ENCODE measurements around the gene SLC27A6. TPM values are rescaled to one million over a fixed set of nuclear protein-coding genes. Genes with fewer than 3 reads are reported as not detected.
"Not testable (repeated sequence)": the region's sequence is repeated elsewhere in the genome, so short reads cannot be mapped to it uniquely, and the experiment has no call there.

The SLC27A6 gene, protein sequence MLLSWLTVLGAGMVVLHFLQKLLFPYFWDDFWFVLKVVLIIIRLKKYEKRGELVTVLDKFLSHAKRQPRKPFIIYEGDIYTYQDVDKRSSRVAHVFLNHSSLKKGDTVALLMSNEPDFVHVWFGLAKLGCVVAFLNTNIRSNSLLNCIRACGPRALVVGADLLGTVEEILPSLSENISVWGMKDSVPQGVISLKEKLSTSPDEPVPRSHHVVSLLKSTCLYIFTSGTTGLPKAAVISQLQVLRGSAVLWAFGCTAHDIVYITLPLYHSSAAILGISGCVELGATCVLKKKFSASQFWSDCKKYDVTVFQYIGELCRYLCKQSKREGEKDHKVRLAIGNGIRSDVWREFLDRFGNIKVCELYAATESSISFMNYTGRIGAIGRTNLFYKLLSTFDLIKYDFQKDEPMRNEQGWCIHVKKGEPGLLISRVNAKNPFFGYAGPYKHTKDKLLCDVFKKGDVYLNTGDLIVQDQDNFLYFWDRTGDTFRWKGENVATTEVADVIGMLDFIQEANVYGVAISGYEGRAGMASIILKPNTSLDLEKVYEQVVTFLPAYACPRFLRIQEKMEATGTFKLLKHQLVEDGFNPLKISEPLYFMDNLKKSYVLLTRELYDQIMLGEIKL
- polyA plus RNA-seq (ENCODE audit: insufficient read length in 3 of 3) = 1 to 10 TPM; 1.2 to 1.7 (median 1.6) TPM
- long read RNA-seq, donor 1 = 0 reads
- long read RNA-seq, donor 2, partial matches to known transcripts = 0 of 1 reads
- long read RNA-seq, donor 2, other reads (novel, unspliced or antisense) = 0 of 1 reads
- long read RNA-seq, donor 3 = 0 reads
- long read RNA-seq, donor 4 = 0 reads
- long read RNA-seq, donor 5 = 0 reads
- long read RNA-seq, donor 6 = 0 reads
- long read RNA-seq, donor 7 = 0 reads
- long read RNA-seq, donor 8 = 0 reads
- long read RNA-seq, donor 9 = 0 reads
- long read RNA-seq, donor 10 = 0 reads
- long read RNA-seq, donor 11 = 0 reads
- long read RNA-seq, donor 12 = 0 reads
- long read RNA-seq, donor 13 = 0 reads
- long read RNA-seq, donor 14 = 0 reads
- long read RNA-seq, donor 15 = 0 reads
- long read RNA-seq, donor 16 = 0 reads

DNA sequence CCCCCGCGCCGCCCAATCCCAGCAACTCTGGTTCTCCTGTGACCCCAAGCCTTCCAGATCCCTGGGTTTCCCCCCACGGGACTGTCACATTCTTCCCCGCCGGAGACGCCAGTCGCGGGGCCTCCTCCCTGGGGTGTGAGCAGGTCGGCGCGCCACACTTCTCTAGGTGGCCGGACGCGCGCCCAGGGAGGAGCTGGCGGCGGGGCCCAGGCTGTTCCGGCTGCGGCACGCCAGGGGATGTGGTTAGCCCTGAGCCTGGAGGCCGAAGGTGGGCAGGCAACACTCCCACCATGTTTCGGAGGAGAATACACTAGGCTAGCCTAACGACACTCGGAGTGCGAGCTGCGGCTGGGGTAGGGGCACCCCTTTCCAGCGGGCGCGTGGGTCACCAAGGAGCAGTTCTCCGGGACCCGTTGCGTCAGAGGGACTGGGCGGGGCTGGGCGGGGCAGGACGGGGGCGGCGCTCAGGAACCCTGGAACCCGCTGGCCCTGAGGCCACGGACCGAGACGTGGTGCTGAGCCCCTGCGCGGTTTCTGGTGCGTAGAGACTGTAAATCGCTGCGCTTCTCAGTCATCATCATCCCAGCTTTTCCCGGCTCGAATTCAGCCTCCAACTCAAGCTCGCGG, at the start of gene SLC27A6:
TSS of gene SLC27A6 (plus strand) at position 478 of the 627 bp plus-strand sequence. CDS start 650 bp downstream, outside the sequence.
- no peak for DNase-seq

DNA sequence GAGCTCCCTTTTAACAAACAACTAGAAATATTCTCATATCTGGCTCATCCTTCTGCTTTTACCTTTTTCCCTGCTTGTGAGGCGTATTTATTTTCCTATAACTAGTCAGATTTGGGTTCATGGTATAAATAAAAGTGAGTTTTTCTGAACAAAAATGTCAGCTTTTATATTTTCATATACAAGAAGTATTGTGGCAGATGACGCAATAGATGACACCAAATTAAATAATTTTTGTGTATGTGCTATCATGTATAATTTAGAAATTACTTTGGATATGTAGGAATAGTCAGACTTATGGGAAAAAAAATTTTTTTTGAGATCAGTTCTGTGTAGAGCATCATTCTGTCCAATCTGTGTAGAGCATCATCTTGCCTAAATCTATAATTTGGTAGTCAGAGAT, 45.7 kb upstream of the SLC27A6 start:
- no peak for DNase-seq

DNA sequence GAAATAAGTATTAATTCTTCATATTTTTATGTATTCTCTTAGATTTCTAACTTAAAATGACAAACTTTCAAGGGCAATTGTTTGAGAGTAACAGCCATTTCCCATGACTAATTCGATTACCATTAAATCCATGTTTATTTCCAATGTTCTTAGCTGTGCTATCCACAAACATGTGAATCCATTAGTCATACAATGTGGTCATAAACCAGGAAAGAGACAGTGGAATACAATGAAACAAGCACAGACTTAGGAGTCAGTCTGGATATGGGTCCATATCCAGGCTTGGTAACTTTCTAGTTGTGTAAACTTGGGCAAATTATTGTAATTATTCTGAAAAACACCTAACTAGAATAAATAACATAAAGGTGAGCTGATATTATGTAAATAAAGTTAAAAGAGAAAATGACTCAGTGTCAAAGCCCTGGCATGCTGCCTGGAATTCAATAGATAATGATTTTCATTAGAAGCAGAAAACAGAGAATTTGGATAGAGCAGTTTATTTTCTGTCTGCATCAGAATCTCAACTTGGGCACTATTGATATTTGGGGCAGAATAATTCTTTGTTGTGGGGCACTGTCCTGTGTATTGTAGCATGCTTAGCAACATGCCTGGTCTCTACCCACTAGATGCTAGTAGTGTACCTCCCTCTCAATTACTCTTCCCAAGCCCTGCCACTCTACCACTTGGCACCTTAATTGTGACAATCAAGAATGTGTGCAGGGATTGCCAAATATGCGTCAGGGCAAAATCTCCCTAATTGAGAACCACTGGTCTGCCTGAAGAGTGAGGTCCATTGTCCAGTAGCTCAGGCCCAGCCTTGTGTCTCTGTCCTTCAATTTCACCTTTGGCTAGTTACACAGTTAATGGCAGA, 44.7 kb upstream of the SLC27A6 start:
- DNase-seq = no peak

DNA sequence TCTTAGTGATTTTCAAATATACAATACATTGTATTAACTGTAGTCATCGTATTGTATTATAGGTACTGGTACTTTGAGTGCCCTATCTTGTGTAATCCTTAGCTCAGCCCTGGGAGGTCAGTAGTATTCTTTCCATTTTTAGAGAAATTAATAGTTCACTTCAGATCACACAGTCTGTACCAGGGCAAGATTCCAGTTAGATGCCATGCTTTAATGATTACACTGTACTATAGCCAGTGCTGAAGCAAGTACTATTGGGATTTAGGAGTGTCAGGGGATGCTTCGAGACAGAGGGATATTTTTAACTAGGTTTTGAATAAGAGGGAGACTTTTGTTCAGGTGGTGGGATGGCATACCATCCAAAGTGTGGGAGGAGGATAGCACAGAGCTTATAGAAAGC, 41.0 kb upstream of the SLC27A6 start:
- no peak for DNase-seq

DNA sequence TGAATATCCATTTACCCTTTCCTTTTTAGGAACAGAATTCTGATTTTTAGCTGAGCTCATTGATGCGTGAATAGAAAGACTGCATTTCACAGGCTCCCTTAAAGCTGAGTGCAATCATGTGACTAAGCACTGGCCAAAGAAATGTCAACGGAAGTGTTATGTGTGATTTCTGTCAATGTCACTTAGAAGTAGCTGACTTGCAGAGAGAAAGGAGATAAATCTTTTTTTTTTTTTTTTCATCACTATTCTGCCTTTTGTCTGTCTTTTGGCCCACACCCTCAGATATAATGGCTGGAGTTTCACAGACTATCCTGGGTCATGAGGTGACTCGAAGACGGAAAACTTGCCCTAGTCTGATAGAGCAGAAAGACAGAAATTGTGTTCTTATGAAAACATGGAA, 39.3 kb upstream of the SLC27A6 start:
- no peak for DNase-seq

DNA sequence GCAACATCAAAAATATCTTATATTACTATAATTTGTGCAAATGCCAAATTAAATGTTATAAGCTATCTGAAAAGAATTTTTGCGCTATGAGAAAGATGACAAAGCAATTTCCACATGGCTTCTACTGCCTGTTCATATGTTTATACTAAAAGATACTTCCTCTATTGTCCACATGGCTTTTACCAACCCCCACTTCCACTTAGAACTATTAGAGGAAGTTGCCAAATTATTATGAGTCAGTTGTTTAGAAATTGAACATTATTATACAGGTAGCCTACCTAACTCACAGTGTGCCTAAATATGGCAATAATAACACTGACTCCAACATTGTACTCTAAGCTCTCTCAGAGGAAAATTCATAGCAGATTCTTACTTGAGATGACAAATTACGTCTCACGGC, 37.6 kb upstream of the SLC27A6 start:
- no peak for DNase-seq

DNA sequence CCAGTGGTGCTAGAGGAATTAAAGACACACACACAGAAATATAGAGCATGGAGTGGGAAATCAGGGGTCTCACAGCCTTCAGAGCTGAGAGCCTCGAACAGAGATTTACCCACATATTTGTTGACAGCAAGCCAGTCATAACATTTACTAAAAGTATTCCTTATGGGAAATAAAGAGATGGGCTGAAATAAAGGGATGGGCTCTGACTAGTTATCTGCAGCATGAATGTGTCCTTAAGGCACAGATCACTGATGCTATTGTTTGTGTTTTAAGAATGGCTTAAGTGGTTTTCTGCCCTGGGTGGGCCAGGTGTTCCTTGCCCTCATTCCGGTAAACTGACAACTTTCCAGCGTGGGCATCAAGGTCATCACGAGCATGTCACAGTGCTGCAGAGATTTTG, 33.1 kb upstream of the SLC27A6 start:
- DNase-seq = not testable (repeated sequence)

DNA sequence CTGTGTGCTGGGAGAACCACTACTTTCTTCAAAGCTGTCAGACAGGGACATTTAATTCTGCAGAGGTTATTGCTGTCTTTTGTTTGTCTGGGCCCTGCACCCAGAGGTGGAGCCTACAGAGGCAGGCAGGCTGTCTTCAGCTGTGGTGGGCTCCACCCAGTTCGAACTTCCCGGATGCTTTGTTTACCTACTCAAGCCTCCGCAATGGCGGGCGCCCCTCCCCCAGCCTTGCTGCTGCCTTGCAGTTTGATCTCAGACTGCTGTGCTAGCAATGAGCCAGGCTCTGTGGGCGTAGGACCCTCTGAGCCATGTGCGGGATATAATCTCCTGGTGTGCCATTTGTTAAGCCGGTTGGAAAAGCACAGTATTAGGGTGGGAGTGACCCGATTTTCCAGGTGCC, 22.2 kb upstream of the SLC27A6 start:
- DNase-seq = not testable (repeated sequence)

DNA sequence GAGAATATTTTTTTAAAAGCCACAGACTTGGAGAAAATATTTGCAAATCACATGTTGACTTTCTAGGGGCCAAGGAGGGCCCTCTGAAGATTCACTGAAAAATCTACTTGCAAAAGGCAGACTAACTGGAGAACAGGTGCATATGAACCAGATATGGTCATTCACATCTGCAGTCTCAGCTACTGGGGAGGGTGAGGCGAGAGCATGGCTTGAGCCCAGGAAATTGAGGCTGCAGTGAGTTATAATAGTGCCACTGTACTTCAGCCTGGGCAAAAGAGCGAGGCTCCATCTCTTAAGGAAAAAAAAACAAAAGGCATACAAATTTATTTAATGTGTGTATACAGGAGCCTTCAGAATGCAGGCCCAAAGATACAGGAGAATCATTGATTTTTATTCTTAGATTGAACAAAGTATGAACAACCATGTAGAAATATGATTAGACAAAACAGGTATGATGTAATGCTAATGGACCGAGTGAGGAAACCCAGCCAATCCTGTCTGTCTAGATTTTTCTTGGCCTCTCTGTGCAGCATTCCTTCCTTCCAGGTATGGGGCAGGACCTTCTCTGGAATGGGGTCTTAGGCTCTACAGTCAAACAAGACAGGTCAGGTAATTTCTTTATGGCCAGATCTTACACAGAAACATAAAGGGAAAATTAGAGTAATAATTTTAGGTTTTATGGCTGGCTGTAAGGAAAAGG, 15.3 kb upstream of the SLC27A6 start:
- no peak for DNase-seq

DNA sequence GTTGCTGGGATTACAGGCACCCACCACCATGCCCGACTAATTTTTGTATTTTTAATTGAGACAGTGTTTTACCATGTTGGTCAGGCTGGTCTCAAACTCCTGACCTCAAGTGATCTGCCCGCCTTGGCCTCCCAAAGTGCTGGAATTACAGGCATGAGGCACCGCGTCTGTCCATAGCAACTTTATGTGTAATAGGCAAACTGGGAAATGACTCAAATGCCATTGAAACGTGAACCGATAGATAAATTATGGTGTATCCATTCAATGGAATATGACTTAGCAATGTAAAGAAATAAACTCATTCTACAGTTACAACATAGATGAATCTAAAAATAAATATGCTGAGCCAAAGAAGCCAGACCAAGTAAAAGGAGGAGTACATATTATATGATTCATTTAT, 14.0 kb upstream of the SLC27A6 start:
- not testable (repeated sequence) for DNase-seq

DNA sequence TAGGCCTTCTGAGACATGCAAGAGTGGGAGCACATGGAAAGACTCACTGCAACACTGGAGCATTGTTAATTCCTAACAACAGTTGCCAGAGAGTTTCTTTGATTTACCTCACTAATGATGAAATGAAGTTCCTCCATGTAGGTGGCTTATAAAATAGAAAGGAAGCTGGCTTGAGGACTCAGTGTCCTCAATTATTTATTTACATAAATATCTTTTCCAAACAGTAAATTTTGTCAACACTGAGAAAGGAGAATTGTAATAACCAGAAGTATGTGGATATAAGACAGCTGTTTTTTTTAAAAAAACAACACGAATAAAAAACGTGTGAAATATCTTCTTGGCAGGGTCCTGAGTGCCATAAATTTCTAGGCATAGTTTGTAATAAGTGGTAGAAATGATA, 9.1 kb upstream of the SLC27A6 start:
- DNase-seq = no peak

DNA sequence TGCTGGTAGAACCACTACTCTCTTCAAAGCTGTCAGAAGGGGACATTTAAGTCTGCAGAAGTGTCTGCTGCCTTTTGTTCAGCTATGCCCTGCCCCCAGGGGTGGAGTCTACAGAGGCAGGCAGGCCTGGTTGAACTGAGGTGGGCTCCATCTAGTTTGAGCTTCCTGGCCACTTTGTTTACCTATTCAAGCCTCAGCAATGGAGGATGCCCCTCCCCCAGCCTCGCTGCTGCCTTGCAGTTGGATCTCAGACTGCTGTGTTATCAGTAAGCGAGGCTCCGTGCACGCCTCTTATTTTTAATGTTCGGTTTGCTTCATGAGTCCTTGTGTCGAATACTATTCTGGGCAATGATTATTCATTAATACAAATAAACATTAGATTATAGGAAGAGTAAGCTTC, 3.1 kb upstream of the SLC27A6 start:
- DNase-seq = no peak

DNA sequence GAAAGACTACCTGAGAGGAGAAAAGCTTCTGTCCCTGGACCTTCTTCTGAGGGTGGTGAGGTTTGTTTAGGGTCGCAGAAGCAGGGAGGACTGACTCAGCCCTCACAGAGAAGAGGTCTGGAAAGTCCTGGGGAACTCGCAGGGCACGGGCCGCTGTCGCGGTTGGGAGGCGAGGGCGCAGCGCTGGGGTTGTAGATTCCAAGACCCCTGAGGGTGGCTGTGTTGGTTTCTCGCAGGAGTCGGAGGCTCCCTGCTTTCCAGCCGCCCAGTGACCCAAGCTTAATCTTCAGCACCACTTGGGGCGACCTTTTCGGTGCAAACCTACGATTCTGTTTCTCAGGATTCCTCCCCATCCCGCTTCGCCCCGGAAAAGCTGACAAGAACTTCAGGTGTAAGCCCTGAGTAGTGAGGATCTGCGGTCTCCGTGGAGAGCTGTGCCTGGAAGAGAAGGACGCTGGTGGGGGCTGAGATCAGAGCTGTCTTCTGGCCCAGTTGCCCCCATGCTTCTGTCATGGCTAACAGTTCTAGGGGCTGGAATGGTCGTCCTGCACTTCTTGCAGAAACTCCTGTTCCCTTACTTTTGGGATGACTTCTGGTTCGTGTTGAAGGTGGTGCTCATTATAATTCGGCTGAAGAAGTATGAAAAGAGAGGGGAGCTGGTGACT, 482 bp downstream of the SLC27A6 start:
- DNase-seq = no peak

DNA sequence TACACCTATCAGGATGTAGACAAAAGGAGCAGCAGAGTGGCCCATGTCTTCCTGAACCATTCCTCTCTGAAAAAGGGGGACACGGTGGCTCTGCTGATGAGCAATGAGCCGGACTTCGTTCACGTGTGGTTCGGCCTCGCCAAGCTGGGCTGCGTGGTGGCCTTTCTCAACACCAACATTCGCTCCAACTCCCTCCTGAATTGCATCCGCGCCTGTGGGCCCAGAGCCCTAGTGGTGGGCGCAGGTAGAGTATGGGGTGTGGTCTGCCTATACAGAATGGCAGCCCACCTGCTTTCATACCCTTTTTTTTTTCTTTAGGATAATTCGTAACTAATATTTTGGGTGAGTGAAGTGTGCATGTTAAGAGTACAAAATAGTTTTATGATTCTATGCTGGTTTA, 1.1 kb downstream of the SLC27A6 start:
- no peak for DNase-seq

DNA sequence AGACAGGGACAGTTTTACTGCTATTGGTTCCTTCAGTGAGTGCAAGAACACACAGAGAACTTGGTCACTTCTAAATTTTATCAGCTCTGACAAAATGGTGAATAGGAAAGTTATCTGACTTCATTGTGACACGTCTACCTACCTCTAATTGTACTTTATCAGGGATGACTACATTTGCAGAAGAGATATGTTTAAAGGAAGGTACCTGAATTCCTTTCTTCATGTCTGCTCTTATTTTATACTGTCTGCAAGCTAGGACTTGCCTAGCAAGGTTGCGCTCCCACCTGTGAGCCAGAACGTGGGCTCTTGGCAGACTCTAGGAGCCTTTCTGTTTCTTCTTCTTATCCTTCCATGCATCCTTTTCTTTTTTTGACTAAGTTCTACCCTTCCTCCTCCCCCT, 1.6 kb downstream of the SLC27A6 start:
- DNase-seq = no peak

DNA sequence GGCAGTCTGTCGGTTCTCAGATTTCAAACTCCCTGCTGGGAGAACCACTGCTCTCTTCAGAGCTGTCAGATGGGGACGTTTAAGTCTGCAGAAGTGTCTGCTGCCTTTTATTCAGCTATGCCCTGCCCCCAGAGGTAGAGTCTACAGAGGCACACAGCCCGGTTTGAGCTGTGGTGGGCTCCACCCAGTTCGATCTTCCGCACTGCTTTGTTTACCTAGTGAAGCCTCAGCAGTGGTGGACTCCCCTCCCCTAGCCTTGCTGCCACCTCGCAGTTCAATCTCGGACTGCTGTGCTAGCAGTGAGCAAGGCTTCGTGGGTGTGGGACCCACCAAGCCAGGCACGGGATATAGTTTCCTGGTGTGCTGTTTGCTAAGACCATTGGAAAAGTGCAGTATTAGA, 8.0 kb downstream of the SLC27A6 start:
- no peak for DNase-seq

DNA sequence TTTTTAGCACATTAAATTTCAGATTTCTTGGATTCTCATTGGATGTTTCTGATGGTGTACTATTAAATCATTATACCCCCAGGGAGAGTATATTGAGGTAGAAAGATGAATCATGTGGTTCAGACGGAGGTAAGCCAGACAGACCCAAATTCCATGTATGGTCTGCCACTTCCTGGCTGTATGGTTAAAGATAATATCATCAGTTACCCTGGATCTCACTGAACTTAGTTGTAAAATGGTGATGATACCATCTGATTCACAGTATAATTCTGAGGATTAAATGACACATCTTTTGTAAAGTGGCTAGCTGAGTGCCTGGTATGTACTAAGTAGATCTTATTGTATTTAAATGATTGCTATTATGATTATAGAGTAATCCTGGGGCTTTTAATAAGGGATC, 9.3 kb downstream of the SLC27A6 start:
- DNase-seq = no peak

DNA sequence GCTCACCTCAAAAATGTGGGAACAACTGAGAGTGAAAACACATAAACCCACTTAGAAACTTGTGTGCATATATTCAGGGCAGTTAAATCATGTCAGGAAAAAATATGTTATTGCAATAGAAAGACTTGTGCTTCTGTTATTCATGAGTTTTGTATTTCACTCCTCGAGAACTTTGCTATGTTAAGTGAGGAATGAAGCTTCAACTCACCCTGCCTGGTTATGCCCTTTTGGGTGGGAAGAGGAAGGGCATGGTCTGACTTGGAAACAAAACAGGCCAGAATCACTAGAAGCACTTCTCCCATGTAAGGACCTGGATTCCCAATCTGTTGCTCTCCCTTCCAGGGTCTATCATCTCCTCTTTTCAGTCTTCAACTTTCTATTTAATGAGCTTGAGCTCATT, 14.5 kb downstream of the SLC27A6 start:
- DNase-seq = no peak

DNA sequence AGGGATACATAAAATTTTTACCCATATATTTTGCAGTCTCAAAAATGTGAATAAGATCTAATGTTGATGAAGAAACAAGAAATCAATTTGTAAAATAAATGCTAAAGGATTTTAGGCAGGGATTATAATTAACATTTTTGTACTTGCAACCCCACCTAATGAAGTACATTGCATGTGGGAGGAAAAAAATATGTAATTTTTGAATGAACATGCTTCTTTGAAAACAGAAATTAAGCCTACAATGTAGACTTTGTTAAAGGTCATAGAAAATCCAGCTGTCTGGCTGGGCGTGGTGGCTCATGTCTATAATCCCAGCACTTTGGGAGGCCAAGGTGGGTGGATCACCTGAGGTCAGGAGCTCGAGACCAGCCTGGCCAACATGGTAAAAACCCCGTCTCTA, 15.6 kb downstream of the SLC27A6 start:
- DNase-seq = no peak

DNA sequence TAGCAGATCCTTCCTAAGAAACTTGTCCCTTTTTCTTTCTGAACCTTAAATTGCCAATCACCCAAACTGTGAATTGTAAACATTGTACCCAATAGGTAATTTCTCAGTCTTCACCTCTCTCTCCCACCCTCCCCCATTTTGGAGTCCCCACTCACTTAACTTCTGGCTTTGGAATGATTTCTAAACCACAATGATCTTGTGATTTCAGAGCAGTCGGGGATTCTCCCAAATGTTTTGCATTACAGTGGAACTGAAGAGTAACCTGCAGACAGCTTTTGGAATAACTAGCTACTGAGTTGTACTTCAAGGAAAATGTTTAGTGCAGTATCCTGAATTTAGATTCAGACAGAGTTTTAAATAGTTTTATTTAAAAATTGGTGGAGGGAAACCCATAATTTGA, 19.2 kb downstream of the SLC27A6 start:
- no peak for DNase-seq
